HG02870 (cell line): ENCODE measurements around the gene SRD5A2.
"Not testable (repeated sequence)": the region's sequence is repeated elsewhere in the genome, so short reads cannot be mapped to it uniquely, and the experiment has no call there.

Experiments
- ATAC-seq: cut with Tn5 transposase; IDR thresholded peaks from one replicate; pipeline ENCODE4 v1.9.1; 2021; ENCODE audit warnings: mild to moderate bottlenecking, moderate library complexity; ENCODE audit not compliant: unreplicated experiment

SRD5A2 gene

DNA sequence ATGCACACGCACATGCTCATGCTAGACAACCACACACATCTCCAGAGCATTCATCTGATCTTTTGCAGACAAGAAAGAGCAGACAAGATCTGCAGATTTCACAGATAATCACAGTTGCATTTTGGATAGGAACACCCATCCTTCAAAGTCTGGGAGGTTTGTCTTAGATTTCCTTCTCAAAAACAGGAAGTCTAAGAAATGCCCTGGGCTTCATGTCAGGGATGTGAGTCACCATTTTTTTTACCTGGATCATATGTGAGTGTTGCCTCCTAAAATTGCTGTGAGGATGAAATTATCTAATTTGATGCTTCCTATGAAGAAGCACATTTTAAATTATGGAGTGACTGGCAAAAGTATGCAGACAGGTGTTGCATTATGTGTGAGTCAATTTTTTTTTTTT, 46.1 kb downstream of the SRD5A2 start:
- ATAC-seq, result no peak

DNA sequence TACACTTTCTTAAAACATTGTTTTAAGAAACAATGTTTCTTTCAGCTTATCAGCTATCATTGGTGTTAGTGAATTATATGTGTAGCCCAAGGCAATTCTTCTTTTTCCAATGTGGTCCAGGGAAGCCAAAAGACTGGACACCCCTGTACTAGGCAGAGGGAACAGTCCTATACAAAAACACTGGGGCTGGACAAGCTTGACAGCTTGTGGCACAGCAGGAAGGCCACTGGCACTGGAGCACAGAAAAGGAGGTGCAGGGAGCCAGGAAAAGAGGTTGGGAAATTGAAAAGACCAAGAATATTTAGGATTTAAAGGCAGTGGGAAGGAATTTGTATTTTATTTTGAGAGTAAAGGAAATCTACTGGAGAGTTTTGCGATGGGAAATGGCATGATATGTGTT, 47.7 kb downstream of the SRD5A2 start:
- no peak for ATAC-seq

DNA sequence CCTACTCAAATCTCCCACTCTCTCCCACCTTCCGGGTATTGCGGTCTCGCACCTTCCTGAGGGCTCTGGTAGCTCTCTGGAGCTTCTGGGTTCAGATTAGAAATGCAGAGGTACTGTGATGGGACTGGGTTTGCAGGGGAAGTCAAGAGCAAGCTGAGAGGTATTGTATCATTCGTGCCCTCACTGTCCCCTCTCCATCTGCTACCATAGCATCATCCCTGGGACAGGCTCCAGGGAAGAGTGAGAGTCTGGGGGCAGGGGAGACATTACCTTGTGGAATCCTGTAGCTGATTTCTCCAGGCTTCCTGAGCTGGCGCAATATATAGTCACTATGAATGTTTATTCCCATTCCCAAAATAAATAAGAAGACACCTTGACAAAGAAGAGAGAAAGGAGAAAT, 49.6 kb downstream of the SRD5A2 start:
- ATAC-seq, result no peak

DNA sequence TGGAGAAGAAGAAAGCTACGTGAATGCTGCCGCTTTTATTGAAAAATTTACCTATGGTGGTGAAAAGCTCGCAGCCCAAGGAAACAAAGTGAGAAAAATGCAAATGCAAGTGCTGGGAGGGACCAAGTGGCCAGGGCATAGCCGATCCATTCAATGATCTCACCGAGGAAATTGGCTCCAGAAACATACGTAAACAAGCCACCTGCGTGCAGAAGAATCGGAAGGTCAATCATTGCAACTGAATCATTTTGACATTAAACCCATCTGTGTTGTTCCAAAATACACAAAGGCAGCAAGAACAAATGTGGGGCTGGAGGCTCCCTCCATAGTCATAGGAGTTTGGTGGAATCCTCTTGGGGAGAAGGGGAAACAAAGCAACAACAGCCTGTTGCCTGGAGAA, 51.5 kb downstream of the SRD5A2 start:
- ATAC-seq, result no peak

DNA sequence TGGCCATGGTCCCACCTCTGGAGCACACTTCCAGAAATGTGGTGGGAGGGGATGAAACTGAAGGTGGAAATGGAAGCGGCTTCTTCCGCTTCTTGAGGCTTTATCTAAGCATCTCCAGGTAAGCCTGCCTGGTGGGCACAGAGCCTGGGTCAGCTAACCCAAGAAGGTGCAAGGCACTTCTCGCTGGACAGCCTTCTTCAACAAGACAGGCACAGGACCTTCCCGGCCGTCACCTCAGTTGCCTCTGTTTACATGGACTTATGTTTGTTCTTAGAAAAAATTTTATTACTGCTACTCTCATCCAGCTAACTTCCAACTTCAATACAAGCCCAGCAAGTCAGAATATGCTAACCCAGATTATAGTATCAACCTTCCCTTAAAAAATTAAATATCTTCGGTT, 51.9 kb downstream of the SRD5A2 start:
- ATAC-seq, result no peak

DNA sequence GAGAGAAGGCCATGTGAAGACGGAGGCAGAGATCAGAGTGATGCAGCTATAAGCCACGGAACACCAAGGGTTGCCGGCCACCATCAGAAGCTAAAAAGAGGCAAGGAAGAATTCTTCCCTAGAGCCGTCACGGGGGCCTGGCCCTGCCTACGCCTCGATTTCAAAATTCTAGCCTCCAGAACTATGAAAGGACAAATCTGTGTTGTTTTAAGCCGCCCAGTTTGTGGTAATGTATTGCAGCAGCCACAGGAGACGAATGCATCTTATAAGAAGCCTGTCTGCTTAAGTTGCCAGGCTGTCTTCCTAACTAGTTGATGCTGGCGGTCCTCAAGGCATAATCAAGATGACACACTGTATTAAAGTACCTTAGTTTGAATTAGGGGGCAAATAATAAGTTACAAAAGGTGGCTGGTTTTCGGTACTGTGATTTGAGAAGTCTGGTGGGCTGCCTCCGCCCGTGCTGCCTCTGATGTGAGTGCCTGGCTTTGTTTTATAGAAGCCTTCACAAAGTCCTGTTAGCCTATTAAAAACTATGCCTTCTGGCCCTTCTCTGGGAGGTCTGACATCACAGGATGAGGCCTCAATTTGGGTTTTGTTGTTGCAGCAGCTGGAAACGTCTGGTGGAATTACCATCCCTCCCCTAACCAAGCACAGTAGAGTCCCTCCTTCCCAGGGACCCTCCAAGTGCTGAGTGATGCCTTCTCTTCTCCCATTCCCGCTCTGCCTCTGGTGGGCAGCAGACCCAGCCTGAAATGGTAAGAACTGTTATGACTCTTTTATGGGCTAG, 53.6 kb downstream of the SRD5A2 start:
- ATAC-seq, result no peak

DNA sequence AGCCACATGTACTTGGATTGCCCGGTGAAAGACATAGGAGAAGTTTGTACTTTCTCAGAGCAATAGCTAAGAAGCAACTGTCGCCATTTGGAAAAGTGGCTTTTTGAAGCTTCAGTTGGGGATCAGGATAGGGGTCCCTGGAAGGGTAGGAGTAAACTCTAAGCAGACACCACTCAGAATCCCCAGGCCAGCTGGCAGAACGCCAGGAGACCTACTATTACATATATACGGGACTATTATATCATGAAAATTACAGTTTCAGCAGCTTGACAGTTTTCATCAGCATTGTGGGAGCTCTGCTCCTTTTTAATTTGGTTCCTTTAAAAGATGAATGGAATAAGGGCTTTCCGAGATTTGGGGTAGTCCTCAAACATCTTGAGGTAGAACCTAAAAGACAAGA, 54.9 kb downstream of the SRD5A2 start:
- ATAC-seq, result no peak

DNA sequence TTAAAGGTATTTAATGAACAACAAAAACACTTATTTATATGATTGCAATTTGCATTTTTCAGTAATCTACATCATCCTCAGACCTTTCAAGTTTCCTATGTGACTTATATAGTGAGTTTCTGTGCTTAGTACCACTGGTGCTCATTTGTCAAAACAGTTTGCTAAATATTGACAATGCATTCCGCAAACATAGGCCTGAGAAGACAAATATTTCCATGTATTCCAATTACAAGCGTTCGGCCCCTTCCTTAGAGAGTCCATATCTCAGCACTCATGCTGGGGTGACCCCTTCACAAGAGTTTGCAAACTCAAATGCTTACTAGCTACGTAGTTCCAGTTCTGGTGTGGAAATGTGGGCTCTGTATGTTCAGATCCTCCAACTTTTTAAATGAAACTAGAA, 56.1 kb downstream of the SRD5A2 start:
- no peak for ATAC-seq

DNA sequence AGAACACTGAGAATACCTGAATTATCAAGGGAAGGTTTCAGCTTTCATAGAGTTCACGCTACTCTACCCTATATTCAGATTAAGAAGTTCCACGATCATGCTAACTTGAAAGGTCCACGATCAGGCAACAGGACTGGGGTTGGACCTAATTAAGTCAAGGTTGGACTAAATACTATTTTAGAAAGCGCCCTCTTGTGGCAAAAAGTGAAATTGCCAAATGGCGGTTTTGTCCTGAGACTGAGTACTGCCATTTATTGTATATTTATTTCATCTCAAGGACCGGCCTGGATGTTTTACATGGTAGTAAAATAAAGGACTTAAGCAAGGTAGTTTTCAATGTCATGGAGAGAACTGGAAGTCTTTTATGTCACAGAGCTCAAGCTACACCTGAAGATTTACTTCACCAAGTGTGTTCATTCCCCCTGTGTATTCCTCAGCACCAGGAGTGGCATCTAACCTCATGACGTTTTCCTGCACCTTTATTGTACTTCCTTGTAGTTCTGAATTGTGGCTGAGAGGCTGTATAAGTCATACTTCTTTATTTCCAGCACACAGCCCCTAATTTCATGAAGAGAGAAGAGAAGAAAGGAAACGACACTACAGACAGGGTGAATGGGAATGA, 56.8 kb downstream of the SRD5A2 start:
- no peak for ATAC-seq

DNA sequence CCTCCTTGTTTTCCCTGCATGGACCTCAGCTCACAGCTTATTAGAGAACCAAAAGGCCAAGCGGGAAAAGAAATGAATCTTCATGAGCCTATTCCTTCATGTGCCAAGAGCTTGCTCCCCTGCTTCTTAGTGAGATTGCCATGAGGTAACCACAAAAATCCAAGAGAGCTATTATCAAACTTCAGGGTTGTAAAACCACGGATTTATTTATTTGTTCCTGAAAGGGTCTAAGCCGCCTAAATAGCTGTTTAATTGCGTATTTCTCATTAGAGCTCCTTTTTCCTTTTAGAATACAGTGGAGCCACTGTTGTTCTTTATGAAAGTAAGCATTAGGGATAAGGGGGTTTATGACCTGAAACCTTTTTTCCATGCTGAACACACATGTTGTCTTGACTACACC, 58.0 kb downstream of the SRD5A2 start:
- no peak for ATAC-seq

DNA sequence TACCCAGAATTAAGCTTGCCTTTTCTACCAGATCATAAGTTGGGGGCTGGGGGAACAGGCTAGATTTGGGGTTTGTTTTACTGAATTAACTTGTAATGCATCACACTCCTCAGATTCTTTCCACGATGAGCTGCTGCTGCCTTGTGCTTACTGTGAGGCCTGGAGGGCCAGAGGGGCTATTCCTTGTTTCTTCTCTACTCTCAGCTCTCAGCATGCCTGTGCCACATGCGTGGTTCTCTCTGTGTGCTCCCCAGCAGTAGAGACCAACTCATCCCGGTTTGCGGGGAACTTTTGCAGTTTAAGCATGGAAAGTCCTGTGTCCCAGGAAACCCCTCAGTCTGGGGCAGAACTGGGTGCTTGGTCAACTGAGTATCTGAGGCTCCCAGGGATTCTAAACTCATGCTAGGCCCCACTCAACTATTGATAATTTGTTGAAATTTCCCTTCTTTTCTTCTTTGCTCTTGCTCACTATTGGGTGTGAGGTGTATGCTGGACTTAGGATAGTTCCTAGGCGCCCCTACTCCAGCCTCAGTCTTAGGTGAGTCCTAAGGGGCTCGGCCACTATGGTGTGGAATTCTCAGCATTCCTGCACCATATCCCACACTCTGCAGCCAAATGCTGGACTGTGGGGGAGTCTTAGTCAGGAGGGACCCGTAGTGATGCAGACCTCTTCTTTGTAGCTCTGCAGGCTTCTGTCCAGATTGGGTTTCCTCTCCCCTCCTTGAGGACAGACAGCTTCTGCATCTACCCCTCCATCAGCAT, 63.1 kb downstream of the SRD5A2 start:
- ATAC-seq, result no peak

DNA sequence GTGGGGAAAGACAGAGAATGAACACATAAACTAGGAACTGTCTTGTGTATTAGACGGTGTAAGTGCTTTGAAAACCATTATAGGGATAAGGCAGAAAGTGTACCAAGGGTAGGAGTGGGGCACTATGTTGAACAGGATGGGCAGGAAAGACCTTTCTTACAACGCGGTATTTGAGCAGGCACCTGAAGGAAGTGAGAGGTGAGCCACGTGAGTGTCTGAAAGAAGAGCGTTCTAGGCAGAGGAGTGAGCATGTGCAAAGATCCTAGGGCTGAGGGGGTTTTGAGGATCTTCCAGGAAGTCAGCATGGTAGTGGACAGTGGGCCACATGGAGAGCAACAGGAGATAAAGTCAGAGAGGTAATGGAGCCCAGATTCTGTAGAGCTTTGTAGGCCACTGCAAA, 65.2 kb downstream of the SRD5A2 start:
- ATAC-seq, result no peak

DNA sequence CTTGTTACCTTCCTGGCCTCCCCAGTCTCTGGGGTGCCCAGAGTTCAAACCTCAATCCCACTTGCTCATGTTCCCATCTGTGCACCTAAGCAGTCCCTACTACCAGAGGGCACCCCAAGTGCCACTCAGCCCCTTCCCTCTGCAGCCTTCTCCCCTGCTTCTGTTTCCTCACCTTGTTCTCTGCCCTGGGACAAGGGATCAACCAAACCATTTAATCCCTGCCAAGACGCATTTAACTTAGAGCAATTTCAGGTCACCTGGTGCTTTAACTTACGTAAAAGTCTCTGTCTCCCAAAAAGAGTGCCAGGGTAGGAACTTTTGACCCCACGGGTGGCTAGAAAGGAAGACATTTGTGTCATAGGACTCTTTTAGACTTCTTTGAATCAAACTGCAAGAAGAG, 67.2 kb downstream of the SRD5A2 start:
- ATAC-seq, result no peak

DNA sequence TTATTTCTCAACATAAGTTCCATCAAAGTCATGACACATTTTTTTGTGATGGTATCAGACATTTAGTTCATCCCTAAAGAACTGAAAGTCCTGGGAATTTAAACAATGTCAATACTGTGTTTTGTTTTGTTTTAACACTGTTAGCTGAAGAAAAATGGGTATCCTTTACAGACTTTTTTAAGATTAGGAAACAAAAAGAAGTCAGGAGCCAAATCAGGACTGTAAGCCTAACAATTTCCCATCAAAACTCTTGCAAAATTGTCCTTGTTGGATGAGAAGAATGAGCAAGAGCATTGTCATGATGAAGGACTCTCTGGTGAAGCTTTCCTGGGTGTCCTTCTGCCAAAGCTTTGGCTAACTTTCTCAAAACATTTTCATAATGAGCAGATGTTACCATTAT, 69.4 kb downstream of the SRD5A2 start:
- ATAC-seq, result no peak

DNA sequence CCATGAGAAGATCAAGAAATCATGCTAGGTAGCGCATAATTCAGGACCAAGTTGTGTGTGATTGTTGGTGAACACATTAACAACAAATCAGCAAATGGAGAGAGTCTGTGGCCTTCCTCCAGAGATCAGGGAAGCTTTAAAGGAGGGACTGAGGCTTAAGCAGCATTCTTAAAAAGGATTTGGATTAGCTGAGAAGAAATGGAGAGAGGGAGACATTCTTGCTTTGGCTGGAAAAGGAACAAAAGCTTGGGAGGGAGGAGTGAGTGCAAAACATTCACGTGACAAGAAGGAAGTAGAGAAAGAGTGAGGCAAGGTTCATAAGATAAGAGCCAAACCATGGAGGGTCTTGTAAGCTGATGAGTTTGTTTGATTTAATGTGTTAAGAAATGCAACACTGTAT, 75.6 kb downstream of the SRD5A2 start:
- ATAC-seq, result no peak

DNA sequence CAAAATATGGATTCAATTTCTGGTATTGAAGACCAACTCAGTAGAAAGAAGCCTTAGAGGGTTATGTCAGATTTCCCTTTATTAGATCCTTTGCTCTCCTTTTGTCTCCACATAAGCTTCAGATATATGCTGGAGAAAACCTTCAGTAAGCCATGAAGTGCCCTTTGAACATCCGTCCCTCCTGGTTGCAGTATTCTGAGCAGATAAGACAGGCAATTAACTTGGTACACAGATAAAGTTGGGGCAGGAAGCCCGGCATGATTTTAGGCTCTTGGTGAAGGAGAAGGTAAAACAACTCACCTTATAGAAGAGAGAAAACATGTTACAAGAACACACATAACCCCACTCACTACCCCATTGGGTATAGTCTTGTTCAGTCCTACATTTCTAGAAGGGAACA, 76.4 kb downstream of the SRD5A2 start:
- ATAC-seq, result no peak

DNA sequence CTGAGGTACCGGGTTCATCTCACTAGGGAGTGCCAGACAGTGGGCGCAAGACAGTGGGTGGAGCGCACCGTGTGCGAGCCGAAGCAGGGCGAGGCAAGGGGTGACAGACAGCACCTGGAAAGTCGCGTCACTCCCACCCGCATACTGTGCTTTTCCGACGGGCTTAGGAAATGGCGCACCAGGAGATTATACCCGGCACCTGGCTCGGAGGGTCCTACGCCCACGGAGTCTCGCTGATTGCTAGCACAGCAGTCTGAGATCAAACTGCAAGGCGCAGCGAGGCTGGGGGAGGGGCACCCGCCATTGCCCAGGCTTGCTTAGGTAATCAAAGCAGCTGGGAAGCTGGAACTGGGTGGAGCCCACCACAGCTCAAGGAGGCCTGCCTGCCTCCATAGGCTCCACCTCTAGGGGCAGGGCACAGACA, 84.3 kb downstream of the SRD5A2 start:
- ATAC-seq, result not testable (repeated sequence)

DNA sequence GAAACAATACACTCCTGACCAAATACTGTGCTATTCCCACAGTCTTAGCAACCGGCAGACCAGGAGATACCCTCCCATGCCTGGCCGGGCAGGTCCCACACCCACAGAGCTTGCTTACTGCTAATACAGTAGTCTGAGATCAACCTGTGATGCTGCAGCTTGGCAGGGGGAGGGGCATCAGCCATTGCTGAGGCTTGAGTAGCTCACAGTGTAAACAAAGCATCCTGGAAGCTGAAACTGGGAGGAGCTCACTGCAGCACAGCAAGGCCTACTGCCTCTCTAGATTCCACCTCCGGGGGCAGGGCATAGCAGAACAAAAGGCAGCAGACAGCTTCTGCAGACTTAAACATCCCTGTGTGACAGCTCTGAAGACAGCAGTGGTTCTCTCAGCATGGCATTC, 91.4 kb downstream of the SRD5A2 start:
- not testable (repeated sequence) for ATAC-seq

DNA sequence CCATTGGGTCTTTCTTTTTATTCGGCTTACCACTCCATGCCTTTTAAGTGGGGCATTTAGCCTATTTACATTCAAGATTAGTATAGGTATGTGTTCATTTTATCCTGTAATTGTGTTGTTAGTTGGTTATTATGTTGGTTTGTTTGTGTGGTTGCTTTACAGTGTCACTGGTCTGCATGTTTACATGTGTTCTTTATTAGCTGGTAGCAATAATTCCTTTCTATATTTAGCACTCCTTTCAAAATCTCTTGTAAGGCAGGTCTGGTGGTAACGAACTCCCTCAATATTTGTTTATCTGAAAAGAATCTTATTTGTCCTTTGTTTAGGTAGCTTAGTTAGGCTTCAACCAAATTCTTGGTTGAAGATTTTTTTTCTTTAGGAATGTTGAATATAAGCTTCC, 97.5 kb downstream of the SRD5A2 start:
- no peak for ATAC-seq

DNA sequence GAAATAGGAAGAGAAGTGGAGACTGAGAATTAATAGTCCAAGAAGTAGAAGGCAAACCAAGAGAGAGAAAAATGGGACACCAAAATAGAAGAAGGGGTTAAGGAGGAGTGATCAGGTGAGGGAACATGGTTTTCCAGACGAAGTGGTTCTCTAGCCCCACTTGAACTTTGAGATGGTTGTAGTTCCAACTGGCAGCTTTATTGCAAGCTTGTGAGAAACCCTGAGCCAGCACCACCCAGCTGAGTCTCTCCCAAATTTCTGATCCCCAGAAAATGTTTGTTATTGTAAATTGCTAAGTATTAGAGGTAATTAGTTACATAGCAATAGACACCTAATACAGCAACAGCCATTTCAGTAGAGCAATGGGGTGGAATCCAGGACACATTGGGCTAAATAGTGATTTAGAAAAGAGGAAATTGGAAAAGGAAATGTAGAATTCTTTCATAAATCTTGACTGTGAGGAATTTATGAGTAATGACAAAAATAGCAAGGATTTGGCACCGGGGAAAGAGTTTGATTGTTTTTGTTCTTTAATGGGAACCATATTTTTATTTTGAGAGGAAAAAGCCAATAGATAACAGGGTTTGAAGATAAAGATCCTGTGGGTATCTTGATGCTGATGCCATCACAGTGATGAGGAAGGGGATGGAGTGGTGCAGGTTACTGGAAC, 104.1 kb downstream of the SRD5A2 start:
- no peak for ATAC-seq

DNA sequence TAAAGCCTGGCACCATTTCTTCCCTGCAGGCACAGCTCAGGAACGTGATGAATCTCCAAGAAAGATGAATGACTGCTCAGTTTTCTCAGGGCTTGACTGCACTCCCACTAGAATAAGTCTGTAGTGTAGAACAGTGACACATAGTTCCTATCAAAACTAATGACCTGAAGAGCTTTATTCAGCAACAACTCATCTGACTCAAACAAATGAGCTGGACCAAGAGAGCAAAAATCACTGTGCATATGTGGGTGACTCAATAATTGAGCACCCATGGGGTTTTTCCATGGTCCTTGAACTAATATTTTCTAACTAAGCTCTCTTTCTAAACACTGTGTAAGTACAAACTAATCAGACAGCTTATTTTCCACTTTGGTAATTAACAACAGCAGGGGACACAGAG, 105.0 kb downstream of the SRD5A2 start:
- ATAC-seq, result no peak

DNA sequence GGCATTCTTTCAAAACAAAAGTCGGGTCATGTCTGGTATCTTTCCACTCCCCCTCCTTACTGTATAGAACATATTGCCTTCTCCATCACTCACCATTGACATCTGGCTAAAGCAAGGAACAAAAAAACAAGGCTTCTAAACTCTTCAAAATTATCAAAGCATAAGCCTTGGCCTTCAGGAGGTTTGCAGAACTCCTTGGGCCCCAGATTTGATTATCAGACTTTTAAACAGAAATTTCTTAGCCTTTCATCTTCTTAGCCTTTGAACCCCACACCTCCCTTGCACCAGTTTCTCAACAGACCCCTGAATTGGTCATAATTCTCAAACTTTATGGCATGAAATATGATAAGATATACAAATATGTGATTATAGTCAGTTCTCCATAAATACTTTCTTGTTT, 106.4 kb downstream of the SRD5A2 start:
- ATAC-seq, result no peak
